Activated CD8-positive, alpha-beta memory T cell treated with anti-CD3 and anti-CD28 coated beads, Interleukin-2, amount 50 U/mL, for 4 hours (primary cell): ENCODE results near the gene MRPL42.
"Not testable (repeated sequence)": the region's sequence is repeated elsewhere in the genome, so short reads cannot be mapped to it uniquely, and the experiment has no call there.

ENCODE experiments used
- DNase-seq: peaks from one replicate; pipeline ENCODE4 v3.0.0-alpha.2; 2020

The MRPL42 gene

DNA sequence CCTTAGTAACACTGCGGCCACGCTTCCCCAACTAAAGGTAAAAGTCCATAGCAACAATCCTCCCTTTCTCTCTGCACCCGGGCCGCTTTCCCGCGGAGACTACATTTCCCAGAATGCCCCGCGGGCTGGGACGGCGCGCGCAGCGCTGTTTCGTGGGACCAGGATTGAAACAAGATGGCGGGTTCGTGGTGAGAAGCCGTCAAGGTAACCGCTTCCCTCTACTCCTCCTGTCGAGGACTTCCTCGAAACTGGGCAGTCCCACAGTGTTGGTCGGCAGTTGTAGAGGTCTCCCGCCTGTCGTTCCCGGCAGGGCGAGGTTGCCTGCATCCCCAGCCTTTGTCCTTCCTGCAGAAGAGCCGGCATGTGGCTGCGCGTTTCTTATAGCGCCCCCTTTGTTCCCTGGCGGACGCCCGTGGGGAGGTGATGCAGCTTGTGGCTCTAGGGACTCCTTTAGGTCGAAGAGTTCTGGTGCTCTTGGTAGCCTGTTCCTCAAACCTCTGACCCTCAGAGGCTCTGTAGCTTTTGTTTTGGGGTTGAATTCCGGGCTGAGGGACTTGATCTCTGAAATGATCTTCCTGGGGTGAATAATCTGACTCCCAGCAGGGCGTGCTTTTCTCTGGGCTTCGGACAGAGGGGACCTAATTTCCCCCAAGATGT is at the start of gene MRPL42:
TSS of gene MRPL42 (plus strand) at position 164 of the 657 bp plus-strand sequence. CDS start 1,772 bp downstream, outside the sequence.
- peak; percentile 92 for DNase-seq

DNA sequence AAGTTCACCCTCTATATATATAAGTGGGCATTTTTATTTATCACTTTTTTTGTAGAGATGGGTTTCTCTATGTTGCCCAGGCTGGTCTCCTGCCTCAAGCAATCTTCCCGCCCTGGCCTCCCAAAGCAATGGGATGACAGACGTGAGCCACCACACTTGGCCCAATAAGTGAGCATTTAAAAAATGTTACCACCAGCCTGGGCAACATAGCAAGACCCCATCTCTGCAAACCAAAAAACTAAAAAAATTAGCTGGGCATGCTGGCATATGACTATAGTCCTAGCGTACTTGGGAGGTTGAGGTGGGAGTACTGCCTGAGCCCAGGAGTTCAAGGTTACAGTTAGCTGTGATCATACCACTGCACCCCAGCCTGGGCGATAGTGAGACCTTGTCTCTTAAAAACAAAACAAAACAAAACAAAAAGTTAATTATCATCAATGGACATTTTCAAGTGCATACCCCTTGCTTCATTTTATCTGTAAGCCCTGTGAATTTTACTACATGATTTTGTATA is 49.3 kb upstream of the MRPL42 start:
- no peak for DNase-seq

DNA sequence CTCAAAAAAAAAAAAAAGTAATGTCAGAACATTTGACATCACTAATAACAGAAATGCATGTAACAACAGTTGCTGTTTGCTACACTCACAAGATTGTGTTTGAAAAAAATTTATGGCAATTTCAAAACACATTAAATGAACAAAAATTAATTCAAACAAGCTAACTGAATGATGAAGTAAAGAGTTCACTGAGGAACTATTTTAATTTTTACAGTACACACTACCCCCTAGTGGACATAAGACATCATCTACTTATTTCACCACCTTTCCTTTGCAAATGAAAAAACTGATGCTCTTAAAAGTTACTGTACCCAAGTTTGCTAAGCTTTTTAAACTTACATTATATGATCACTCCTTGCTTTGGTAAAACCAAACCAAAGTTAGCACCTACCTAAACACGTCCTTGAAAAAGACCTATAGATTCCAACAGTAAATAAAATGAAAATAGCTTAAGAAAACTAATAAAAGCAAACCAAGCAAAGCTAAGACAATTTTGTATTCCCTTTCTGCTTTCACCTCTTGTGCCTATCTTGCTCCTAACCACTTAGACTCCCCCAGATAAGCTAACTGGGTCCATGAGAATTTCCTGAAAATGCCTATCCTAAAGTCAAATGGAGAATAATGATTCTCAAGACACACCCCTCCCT is 47.8 kb upstream of the MRPL42 start:
- DNase-seq = no peak

DNA sequence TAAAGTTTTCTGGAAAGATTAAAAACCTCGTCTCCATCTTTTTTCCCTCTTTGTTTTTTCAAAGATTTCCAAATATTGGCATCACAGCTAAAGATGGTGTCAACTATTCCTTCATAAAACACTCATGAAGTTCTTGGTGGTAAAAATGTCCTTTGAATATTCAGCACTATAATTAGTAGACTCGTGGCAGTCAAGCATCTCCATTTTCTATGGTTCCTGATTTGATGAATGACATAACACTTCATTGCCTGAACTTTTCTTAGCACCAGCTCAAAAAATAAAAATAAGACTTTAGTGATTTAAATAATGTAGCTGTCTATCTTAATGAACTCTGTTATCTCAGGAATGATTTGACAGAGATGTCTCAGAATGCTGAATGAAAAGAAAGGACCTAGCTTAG is 45.3 kb upstream of the MRPL42 start:
- DNase-seq = no peak

DNA sequence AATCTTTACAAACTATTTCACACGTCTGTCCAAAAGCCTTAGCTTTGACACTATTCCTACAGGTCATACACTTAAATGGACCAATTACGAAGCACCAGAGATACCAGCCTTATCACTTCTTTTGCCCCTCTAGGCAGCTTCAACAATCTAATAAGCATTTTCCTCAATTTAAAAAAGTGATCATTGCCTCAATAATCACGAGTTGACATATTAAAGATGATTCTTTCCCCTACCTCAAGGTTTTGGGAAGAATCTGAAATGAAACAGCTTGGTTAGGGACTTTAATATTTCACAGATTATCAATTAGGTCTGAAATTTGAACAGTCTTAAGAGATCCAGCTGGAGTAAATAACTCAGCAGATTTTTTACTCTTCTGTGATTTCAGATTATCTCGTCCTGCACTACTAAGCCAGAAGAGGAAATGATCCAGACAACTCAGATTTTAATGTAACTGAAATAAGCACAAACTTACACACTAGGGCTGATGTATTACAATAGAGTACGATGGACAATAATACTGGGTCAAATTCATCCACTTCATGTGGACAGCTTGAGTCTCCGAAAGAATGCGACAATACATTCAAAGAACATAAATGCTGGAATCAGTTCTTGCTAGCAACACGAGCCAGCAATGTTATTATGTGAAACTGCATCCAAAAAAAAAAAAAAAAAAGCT is 41.4 kb upstream of the MRPL42 start:
- no peak for DNase-seq

DNA sequence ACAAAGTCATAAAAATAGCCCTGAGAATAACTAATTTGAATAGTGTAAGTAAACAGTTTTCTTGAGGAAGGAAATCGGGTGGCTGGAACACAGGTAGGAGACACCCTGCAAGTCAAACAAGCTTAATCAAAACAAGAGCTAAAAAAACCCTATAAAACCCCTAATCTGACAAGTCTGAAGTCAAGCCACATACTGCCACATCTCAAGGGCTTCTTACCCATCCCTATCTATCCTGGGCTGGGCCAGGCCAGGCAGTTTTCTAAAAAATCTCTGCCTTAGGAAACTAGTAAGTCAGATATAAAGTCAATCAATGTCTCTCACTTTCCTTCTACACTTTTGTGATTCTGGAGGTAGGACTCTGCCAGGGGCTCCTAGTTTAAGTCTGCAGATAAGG is 40.9 kb upstream of the MRPL42 start:
- no peak for DNase-seq

DNA sequence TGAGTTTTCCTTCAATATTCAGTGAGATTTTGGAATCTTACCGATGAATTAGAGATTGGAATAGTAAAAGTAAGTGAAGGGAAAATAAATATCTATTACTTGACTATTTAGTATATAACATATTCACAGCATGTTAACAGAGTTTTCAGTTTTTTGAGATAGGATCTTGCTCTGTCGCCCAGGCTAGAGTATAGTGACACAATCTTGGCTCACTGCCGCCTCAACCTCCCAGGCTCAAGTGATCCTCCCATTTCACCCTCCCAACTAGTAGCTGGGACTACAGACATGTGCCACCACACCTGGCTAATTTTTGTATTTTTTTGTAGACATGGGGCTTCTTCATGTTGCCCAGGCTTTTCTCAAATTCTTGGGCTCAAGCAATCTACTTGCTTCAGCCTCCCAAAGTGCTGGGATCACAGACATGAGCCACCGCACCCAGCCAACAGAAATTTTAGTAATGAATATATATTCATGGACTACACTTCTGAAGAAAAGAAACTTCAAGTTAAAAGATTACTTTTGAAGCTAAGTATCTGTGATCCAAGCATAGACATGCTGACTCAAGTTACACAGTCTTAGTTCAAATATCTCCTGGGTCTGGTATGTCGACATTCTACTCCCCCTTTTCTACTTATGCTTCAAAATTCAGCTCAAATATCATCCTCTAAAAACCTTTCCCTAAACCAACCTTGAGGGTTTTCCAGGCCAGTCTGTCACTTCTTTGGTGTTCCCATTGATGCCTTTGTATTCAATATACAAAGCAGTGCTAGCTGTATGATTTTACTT is 39.3 kb upstream of the MRPL42 start:
- DNase-seq = no peak

DNA sequence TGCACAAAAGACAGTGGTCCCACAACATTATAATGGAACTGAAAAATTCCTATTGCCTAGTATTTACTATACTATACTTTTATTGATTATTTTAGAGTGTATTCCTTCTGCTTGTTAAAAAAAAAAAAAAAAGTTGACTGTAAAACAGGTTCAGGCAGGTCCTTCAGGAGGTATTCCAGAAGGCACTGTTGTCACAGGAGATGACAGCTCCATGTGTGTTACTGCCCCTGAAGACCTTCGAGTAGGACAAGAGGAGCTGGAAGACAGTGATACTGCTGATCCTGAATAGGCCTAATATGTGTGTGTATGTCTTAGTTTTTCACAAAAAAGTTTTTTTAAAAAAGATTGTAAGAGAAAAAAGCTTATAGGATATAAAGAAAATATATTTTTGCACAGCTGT is 37.9 kb upstream of the MRPL42 start:
- no peak for DNase-seq

DNA sequence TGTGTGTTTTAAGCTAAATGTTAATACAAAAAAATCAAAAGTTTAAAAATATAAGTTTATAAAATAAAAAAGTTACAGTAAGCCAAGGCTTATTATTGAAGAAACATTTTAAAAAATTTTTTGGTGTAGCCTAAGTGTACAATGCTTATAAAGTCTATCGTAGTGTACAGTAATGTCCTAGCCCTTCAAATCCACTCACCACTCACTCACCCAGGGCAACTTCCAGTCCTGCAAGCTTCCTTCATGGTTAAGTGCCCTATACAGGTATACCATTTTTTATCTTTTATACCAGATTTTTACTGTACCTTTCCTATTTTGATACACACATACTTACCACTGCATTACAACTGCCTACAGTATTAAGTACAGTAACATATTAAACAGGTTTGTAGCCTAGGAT is 37.5 kb upstream of the MRPL42 start:
- no peak for DNase-seq

DNA sequence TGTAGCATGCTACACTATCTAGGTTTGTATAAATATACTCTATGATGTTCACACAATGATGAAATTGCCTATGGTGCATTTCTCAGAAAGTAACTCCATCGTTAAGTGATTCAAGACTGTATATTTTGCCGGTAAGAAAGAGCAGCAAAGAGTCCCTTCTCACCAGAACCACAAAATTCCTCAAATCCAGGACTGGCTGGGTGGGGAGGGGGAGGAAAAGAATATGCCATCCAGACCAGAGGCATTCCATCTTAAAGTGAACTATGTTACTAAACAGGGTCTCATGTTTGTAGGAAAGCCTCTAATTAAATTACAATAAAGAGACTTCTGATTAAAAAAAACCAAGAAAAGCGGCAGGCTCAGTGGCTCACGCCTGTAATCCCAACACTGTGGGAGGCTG is 37.0 kb upstream of the MRPL42 start:
- DNase-seq = no peak

DNA sequence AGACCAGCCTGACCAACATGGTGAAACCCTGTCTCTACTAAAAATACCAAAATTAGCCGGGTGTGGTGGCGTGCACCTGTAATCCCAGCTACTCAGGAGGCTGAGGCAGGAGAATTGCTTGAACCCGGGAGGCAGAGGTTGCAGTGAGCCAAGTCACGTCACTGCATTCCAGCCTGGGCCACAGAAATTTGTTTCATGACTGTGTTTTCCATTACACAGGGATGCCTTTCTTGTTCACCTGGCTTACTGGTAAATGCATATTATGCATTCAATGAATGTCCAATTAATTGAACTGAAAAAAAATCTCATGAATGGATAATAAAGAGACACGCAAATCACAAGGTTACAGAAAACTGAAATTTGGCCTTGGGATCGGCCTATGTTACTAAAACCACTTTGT is 35.3 kb upstream of the MRPL42 start:
- DNase-seq = not testable (repeated sequence)

DNA sequence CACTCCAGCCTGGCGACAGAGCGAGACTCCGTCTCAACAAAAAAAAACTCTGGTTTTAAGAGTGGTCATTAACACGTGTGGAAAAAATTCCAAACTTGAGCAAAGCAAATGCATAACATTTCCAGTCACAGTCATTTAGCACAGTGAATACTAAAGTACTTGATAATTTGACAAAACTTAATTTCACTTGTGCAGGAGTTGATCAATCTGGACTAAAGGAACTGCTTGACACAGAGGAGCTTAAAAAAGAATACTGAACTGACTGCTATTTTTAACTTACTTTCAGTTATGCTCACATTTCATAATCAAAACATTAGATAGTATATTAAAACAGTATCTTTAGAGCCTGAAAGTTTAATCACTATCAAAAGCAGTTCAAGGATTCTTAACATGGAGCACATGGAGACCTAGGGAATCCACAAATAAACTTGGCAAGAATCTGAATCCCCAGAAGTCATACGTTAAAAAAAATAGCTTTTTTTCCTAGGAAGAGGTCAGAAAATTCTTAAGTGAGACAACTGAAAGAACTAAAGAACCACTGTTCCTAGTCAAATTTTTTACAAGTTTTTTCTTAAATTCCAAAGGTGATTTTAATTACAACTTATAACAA is 33.0 kb upstream of the MRPL42 start:
- no peak for DNase-seq

DNA sequence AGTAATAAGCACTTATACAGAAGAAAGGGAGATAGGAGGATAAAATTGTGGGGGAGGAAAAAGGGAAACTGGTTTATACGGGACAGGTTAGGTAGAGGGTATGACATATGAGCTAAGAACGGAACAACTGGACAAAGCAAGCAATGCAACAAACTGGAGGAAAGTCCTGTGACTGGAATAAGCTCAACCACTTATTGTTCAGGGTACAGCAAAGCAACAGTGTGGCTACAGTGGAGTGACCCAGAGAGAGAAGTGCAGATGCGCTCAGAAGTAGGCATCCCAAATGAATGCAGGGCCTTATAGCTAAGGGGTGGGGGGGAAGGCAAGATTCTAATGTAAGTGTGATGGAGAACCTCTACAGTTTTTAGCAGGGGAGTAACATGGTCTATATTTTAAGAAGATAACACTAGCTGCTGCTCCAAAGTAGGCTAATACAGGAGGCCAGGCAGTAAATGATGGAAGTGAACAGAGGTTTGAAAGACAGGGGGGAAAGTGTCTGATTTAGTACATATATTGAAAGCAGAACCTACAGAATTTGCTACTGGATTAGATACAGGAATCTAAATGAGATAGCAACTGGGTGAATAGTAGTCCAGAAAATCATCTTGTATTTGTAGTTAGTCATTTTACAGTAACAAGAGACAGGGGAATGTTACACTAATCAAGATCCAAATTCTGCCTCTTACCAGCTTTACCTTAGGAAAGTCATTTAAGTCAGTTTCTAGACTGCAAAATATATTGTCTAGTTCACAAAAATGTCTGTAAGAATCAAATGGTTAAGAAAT is 28.9 kb upstream of the MRPL42 start:
- DNase-seq = no peak

DNA sequence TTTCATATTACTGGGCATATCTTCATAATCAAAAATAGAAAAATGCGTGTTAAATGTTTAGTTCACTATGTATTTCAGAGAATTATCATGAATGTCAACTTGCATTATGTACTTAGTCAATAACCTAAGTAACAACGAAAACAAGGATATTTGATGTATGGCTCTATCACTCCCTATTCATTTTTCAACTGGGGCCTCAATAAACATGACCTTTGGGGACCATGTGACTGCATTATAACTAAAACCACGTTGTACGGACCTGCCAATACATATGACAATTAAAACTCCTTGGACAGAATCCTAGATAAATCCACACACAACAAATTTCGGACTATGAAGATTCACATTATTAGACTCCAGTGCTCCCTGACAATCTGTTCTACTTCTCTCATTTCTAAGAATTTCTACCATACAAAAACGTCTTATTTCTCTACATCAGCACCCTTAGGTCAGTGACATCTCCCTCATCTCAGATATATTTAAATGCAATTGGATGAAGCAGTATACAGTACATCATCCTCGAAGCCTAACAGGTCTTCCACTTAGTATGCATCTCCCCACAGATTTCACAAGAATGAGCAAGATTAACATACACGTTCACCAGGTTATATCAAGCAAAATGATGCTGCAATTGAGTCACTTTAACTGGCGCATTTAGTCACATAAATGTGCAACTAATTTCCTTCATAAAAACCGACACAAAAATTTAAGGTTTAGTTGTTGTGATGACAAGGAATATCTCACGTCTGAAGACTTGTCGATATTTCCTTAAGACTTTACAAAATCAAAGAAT is 27.1 kb upstream of the MRPL42 start:
- DNase-seq = no peak

DNA sequence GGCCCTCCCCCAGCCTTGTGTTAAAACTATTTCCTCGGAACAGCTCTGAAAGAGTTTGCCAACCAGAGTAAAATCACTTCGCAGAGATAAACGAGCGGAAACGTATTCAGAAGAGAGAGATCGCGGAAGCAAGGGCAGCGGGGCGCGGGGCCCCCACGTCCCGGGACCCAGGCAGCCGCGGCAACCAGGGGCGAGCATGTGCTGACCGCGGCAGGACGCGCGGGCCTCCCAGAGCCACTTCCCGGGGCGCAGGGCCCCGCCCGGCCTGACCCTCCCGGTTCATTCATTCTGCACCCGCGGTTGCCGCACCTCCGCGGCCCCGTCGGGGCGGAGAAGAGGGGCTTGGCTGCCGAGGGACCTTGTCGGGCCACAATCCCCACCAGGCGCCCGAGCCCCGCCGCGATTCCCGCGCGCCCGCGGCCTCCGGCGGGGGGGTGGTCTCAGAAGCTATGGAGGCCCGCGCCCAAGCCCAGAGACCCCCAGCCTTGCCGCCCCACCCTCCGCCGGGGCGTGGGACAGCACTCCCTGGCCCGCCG is 26.2 kb upstream of the MRPL42 start:
- peak; percentile 34 for DNase-seq

DNA sequence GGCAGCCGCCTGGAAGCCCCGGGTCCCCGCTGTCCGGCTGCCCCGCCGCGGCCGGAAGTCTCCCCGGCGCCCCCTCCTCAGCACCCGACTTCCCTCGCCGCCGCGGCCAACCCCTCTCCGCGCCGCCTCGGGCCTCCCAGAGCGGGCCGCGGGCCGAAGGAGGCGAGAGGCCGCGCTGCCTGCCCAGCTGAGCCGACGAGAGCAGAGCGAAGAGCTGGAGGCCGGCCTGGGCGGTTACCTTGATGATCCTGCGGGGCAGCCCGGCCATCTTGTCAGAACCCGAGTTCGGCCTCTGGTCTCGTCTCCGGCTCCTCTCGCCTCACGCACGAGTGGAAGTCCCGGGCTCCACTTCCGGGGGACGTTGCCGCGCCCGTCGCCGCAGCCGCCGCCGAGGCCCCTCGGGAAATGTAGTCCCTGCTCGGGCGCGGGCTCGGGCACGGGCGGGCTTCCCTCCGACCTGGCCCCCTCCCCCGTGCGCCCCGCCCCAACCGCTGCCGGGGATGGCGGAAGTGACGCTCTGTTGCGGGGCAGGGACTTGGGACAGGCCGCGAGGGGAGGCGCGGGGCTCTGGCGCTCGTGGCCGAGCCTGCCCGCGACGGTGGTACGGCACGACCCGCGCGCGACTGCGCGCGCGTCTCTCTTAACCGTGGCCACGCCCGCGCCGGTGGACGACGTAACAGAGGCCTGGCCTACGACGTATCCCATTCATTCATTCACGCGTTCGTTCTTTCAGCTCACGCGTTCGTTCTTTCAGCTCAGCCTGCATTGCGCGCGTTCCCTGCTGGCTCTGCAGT is 25.5 kb upstream of the MRPL42 start, which contains the start of gene UBE2N:
TSS of gene UBE2N (minus strand) at position 331 of the 794 bp plus-strand sequence. CDS start at position 268, 63 bp downstream.
- peak; percentile 97 for DNase-seq

DNA sequence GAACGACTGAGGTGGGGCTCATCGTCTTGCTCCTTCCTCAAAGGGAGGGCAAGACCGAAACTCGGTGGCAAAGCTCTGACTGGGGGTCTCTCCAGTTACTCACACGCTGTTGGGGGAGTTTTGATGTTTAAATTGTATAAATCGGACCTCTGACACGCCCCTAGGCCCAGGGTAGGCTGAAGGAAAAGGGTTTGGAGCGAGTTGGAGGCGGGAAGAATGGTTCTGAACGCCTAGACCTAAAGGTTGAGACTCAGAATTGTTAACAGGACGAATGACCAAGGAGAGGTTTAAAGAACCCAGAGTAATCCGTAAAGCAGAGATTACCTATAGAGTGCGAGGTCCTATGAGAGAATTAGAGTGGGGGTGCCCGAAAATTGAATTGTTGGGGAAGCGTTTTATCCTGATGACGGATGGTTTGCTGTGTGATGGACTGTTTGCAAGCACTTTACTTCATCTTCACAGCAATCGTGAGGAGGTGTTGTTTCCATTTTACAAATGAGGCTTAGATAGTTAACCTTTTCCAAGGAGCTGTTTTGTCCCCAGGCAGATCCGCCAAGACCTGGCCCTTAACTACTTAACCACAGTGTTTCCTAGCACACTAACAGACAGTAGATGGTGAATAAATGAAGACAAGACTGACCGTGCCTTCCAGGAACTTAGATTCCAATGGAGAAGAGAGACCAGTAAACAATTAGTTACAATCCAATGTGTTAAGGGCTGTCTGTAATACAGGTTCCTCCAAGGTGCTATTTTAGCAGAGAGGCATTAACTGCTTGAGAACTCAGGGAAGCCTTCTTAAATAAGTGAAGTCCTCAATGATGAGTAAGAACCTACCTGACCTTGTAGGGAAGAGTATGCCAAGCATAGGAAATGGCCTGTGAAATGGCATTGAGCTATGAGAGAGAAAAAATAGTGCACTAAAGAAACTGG is 24.6 kb upstream of the MRPL42 start:
- DNase-seq = no peak

DNA sequence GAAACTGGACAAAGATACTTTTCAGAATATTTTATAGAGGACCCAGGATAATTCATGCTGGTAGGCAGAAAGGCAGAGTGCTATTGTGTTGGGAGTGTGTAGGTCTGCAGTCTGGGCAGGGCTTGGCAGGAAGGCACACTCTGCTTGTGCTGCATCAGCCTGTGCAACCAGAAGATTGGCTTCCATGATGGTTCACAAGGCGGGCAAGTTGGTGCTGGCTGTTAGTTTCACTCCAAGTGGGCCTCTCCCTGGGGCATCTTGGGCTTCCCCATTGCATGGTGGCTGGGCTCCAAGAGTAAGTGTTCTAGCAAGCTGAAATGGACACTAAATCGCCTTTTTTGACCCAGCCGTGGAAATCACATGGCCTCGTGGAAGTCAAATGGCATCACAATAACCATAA is 23.7 kb upstream of the MRPL42 start:
- no peak for DNase-seq
